NCI-H2029 treated with DMSO at 0.1 percent for 48 hours (cell line): ENCODE data around the gene TENM4.

ENCODE experiments used
- DNase-seq: peaks from one replicate; lab custom pipeline; 2025; lab: John Stamatoyannopoulos, UW

TENM4 gene

DNA sequence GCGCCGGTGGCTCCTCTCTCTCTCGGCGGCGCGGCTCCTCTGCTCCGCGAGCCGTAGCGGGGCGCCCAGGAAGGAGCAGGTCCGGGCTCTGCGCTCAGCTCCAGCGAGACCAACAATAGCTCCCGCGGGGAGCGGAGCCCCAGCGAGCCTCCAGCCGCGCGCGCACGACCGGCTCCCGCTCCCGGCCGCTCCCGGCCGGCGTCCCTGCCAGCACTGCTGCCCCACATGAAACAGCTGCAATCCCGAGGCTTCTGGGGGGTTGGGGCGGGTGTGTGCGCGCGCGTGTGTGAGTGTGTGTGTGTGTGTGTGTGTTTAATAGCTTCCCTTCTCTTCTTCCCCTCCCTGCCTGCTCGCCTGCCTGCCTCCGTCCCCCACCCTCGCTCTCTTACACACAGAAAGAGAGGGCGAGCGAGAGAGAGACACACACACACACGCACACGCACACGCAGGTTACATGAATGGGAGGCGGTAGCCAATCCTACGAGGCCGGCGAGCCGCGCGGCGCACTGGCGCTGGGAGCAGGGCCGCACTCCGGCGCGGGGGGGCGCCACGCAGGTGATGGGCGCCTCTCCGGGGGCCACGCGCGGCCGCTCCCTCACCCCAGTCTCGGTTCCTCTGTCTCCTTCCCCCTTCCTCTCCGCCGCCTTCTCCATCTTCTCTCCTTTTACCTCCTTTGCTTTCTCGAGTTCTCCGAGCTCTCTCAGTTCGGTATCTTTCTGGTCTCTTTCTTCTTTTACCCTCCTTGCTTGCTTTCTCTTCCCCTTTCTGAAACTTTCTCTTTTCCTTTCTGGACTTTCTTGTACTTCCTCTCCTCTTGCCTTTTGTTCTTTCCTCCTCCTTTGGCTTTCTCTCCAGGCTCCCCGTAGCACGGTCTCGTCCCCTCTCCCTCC is at the start of gene TENM4:
TENM4 (minus strand) TSS at position 460 of the 890 bp plus-strand sequence. CDS start 371,086 bp downstream, outside the sequence.
- no peak for DNase-seq

GRCh38 chr11:79488286-79488685 is 47.5 kb upstream of the TENM4 start:
- no peak for DNase-seq

DNA sequence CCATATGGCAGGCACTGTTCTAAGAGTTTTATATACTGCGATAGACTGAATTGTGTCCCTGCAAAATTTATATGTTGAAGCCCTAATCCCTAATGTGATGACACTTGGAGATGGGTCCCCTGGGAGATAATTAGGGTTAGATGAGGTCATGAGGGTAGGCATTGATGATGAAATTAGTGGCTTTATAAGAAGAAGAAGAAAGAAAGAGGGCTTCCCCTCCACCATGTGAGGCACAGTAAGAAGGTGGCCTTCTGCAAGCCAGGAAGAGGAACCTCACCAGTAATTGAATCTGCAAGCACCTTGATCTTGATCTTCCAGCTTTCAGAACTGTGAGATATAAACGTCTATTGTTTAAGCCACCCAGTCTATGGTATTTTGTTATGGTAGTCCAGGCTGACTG is 46.6 kb upstream of the TENM4 start:
- DNase-seq = no peak

- DNase-seq = no peak
These were observed 45.6 kb upstream of the TENM4 start for GRCh38 chr11:79486242-79486984.

GRCh38 chr11:79485694-79486093 is 44.9 kb upstream of the TENM4 start:
- no peak for DNase-seq

GRCh38 chr11:79484872-79485271 is 44.0 kb upstream of the TENM4 start:
- no peak for DNase-seq

DNA sequence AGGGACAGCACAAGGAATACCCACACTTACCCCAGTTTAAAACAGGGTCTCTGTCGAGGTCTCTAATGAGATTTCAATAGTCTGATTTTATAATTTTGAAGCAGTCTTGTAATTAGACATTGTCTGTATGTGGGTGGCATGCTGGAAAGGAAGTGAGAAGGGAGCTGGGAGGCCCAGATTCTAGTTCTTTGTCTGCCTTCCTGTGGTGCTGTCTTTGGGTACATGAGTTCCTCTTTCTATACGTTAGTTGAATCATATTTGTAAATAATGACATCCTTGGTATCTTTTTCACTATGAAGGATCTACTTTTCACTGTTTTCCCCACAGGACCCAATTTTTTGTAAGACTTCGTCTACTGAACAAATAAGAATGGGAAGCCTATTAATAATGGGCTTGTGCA is 42.0 kb upstream of the TENM4 start:
- no peak for DNase-seq

- DNase-seq = no peak
These were observed 41.0 kb upstream of the TENM4 start for GRCh38 chr11:79481795-79482194.

GRCh38 chr11:79480864-79481263 is 40.0 kb upstream of the TENM4 start:
- no peak for DNase-seq

DNA sequence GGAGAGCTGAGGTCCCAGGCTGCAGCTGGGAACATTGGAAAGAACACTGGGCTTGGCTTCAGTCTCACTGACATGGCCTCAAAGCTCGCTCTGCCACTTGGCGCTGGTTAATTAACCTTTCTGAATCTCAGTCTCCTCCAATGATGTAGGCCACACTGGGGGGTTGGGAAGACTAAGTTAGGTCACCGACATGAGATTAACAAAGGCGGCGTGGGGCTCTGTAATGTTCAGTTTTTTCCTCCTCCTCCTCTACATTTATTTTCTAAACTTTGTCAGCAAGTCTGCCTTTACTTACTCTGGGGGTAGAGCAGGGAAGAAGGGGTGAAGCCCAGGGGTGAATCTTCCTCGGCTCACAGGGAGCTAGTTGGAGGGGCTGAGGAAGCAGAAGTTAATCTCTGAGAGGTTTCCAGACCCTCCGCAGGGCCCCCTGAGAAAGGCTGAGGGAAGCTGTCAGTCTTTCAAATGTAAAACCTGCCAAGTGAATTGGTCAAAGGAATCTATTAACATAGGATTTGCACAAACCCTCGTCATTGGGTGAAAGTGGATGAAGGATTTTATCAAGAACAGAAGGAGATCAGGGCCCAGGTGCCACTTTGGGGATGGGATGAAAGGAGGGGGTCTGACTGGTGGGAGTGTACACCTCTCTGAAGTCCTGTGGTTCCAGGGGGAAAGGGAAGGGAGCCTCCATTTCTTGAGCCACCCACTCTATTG is 32.1 kb upstream of the TENM4 start:
- DNase-seq = no peak

DNA sequence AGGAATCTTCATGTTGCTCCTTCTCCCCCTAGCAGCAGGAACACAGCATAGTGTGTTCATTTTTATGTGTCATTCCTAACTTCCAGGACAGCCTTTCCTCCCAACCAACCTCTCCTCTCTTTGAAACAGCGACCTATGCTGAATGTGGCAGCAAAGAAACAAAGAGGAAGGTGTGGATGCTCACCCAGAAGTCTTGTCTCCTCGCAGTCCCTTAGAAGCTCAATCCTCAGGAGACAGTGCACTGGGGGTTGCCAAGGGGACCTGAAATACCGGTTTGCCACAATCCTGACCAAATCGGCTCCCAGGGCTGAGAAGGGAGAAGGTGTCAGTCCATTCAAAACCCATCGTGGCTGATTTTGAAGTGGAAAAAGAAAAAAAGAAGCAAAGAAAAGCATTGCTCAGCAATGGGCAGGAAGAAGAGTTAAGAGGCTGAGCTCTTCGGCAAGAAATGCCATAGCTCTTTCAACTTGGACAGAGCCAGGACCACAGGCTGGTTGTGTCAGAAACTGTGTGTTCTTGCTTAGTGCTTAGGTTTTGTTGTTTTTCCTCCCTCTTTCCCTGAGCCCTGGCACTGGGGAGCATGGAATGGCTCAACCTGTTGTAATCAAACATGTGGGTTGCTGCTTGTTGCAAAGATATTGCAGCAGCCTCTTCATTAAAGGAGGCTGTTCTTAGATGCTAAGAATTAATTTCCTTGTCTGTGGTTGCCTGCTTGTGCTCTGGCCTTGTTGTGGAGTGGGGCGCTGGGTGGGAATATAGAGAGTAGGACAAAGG is 30.4 kb upstream of the TENM4 start:
- no peak for DNase-seq

- no peak for DNase-seq
These were observed 29.3 kb upstream of the TENM4 start for GRCh38 chr11:79470161-79470560.

GRCh38 chr11:79467761-79468160 is 26.9 kb upstream of the TENM4 start:
- no peak for DNase-seq

GRCh38 chr11:79466411-79466810 is 25.6 kb upstream of the TENM4 start:
- no peak for DNase-seq

GRCh38 chr11:79465160-79465559 is 24.3 kb upstream of the TENM4 start:
- DNase-seq = no peak

DNA sequence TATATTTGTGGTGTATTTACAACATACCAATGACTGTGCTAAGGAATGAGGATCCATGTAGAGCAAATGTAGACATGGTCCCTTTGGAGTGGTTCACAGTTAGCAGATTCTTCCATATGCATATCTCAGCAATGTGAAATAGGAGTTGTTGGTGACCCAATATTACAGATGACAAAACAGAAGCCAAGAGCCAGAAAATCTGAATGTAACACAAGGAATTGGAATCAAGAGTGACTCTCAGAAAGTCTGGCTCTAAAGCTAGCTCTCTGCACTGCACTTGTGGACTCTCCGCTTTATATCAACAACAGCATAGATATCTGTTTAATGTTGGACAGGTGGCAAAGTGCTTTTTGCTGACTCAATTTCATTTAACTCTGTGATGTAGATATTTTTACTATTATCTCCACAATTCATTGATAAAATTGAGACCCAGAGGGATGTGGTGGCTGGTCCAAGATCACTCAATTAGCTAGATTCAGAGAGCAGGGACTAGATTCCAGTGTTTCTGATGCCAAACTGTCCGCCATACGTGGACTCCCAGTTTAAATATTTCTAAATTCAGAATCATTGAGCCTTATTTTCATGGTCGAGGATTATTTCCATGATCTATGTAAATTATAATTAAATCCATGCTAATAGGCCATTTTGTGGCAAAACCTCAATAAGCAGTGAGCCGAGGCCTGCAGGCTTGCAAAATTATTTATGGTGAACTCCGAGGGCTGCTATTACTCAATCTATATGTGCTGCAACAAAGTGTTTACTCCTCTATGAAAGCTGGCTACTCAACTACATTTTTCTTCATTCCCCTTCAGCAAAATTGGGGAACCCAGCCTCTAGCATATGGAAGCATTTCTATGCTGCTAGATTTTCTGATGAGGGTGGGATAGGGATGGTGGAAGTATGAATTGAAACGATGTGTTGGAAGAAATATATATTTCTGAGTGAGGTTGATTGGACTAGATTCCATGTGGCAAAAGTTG is 21.1 kb upstream of the TENM4 start:
- no peak for DNase-seq

GRCh38 chr11:79461144-79461543 is 20.3 kb upstream of the TENM4 start:
- no peak for DNase-seq

- DNase-seq = no peak
These were observed 17.9 kb upstream of the TENM4 start for GRCh38 chr11:79458709-79459108.

- no peak for DNase-seq
These were observed 15.7 kb upstream of the TENM4 start for GRCh38 chr11:79456501-79456900.

DNA sequence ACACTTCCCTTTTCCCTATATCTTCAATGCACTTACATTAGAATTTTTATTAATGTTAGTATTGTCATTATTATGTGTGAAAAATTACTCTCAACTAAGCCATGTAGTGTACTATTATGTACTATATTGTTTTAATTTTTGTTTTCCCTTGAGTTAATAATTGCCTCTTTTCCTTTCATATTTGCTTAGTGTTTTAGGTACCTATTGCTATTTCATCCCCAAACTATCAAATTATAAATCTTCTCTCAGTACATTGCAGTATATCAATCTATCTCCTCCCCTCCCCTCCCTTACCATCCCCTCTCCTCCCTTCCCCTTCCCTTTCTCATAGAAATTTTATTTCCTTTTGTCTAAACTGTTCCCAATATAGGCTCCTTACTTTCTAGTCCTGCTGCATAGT is 12.8 kb upstream of the TENM4 start:
- no peak for DNase-seq

- DNase-seq = no peak
These were observed 8.2 kb upstream of the TENM4 start for GRCh38 chr11:79449040-79449439.
